GM21529 (cell line): ENCODE data around the gene ATP5PO.
"Not testable (repeated sequence)": the region's sequence is repeated elsewhere in the genome, so short reads cannot be mapped to it uniquely, and the experiment has no call there.

Experiments
- ATAC-seq: cut with Tn5 transposase; IDR thresholded peaks from one replicate; pipeline ENCODE4 v1.9.1; 2021; ENCODE audit not compliant: unreplicated experiment

ATP5PO gene

GRCh38 chr21:33940881-33941245 lies 25.3 kb upstream of the ATP5PO start:
- ATAC-seq: no peak

GRCh38 chr21:33940164-33940880 lies 24.7 kb upstream of the ATP5PO start:
- ATAC-seq: no peak

DNA sequence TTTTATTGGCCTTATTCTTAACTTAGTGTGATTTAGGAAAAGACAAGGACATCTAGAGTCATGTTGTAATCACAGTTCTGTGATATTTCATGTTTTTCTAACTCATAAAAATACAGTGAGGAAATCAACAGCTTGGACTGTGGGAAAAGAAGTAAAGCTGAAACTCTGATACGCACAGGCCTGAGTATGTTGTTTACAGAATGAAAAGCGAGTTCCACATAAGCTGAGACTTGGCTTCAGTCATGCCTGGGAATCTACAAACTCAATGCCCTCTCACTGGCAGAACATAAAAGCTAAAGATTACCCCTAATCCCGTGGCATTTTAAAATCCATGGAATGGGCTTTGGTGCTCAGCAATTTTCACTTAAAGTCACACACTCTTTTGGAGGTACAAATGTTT lies 23.6 kb upstream of the ATP5PO start:
- ATAC-seq: no peak

DNA sequence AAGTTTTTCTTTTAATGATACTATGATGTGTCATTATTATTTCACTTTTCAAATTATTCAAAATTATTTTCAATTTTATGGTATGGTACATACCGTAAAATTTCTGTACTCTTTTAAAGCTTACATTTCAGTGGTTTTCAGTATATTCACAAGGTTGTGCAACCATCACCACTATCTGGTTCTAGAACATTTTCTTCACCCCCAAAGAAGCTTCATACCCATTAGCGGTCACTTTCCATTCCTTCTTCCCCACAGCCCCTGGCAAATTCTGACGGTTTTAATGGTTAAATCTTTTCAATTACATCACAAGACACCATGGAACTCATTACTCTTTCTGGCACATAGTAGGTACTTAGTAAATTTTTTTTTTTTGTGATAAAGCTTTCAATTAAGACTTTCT lies 22.8 kb upstream of the ATP5PO start:
- no peak for ATAC-seq

GRCh38 chr21:33937931-33938339 lies 22.3 kb upstream of the ATP5PO start:
- ATAC-seq: no peak

- ATAC-seq: no peak
These were observed 21.5 kb upstream of the ATP5PO start for GRCh38 chr21:33937146-33937545.

DNA sequence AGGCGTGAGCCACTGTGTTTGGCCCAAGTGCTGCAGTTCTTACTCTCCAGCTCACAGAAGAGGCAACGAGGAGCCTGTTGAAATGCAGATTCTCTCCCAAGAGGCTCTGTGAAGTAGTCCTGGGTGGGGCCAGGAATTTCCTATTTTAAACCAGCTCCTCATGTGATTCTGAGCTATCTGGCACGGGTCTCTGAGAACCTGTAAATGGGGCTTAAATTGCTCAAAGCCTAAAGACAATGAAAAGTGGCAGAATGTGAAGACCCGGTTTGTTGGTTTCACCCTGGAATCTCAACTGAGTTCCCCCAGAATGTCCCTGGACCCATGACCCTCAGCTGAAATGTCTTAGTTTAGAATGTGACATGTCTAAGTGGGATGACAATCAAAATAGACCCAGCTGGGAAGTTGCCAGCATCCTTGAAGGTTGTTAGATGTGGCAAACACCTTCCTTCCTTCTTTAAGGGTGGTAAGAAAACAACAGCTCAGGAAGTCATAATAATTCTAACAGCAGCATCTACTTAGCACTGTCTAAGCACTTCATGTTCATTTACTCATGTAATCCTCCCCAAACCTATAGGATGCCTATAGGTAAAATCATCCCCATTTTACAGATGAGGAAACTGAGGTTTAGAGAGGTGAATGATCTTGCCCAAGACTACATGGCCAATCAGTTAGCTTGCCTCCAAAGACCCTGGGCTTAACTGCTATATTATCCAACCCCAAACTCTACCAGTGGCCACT lies 20.9 kb upstream of the ATP5PO start:
- ATAC-seq: no peak

DNA sequence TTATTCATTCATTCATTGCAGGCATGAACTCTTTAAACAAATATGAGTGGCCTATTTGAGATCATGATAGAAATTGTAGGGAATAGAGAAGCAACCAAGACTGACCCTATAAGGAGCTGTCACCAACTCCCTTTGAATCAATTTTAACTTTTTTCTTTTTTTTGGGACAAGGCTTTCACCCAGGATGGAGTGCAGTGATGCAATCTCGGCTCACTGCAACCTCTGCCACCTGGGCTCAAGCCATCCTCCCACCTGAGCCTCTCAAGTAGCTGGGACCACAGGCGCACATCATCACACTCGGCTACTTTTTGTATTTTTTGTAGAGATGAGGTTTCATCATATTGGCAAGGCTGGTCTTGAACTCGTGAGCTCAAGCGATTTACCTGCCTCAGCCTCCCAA lies 17.1 kb upstream of the ATP5PO start:
- ATAC-seq: no peak

- ATAC-seq: no peak
These were observed 16.3 kb upstream of the ATP5PO start for GRCh38 chr21:33931799-33932390.

GRCh38 chr21:33931052-33931798 lies 15.6 kb upstream of the ATP5PO start:
- not testable (repeated sequence) for ATAC-seq

- ATAC-seq: not testable (repeated sequence)
These were observed 10.6 kb upstream of the ATP5PO start for GRCh38 chr21:33926248-33926647.

DNA sequence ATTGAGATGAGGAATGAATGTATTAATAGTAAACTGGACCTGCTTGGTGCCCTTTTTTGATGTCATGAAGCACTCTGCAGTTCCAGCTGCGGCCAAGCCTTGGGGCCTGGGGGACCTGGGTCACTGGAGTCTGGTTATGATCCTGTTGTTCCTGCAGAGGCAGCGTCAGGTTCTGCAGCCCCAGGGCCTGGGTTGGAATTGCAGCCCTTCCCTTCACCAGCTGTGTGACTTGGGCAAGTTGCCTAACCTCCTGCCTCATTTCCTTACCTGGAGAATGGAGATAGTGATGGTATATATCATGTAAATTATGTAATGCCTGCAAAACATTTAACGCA lies 9.1 kb upstream of the ATP5PO start:
- no peak for ATAC-seq

DNA sequence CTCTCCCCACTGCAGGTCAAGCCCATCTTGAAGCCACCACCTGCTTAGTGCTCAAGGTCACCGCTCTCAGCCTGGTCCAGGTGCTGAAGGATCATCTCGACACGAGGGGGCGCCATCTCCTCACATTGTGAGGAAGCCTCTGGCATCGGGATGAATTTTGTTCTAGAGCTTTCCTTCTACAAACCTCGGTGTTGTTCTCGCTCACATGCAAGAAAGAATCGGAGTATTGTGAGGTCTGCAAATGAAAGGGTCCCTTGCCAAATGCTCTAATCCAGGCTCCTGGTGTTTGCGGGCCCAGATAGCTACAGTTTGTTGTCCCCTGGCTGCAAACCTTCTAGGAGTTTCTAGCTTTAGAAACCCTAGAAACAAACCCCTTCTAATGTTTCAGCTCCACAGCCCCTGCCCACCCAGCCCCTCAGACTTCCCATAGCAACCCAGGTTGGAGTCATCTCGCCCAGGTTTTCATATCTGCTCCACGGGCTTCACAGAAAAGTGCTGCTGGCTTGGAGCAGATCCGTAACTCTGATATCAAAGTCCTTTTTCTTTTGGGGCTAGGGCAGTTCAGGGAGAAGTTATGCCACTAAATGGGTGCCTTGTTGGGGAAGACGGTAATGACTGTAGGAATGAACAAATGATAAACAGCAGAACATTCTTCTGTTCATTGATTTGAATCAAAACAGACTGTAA lies 8.6 kb upstream of the ATP5PO start:
- peak; percentile 88 for ATAC-seq

DNA sequence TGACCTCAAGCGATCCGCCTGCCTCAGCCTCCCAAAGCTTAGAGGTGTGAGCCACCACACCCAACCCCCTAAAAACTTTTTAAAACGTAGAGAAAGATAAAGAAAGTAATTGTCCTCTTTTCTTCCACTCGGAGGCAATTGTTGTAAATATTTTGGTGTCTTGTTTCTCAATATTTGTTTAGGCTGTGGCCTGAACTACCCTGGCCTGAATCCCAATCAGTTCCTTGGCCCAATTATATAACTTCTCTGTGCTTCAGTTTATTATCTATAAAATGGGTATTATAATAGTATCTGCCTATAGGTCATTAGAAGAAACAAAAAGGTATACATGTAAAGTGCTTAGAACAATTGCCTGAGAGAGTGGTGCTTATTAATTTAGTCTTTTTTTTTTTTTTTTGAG lies 1.8 kb upstream of the ATP5PO start:
- no peak for ATAC-seq

- no peak for ATAC-seq
These were observed 580 bp upstream of the ATP5PO start for GRCh38 chr21:33916200-33916567.

- ATAC-seq: no peak
These were observed 1.4 kb downstream of the ATP5PO start for GRCh38 chr21:33914188-33914587.

- no peak for ATAC-seq
These were observed 5.8 kb downstream of the ATP5PO start for GRCh38 chr21:33909756-33910155.

DNA sequence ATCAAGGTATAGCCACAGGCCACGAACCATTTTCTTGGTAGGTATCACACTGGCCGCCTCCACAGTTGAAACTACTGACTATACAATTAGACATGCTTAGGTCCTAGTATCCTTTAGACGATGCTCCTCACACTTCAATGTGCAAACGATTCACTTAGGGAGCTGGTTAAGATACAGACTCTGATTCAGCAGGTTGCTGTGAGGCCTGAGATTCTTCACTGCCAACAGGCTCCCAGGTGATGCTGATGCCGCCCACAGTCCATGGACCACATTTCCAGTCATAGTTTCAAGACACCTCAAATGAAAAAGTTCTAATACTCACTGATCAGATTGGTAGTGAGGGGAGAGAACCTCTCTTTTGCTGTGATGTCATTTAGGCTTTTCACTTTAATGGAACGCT lies 6.8 kb downstream of the ATP5PO start:
- ATAC-seq: no peak

- ATAC-seq: no peak
These were observed 11.6 kb downstream of the ATP5PO start for GRCh38 chr21:33904041-33904440.

DNA sequence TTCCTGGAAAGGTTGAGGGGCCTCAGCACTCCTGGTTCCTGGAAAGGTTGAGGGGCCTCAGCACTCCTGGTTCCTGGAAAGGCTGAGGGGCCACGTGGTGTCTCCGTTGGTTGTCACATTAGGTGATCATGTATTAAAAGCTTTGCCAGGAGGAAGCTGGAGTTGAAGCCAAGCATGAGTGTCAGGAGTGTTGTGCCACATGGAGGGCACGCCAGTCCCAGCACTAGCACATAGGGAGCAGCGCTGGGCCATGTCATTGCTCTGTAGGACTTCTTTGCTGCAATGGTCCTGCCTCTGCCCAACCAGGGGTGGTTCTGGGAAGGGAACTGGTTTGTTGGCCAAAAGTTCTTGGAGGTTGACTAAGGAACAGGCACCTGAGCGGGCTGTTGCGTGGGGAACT lies 13.3 kb downstream of the ATP5PO start:
- no peak for ATAC-seq
